Stimulated activated CD8-positive, alpha-beta memory T cell treated with anti-CD3 and anti-CD28 coated beads, Interleukin-12 subunit alpha, Interleukin-12 subunit beta, amount 100 ng/mL, for 24 hours (primary cell): ENCODE results near the gene LIPE.

Experiments
- DNase-seq: peaks from one replicate; pipeline ENCODE4 v3.0.0-alpha.2; 2020; ENCODE audit errors: extremely low read depth

LIPE gene

GRCh38 chr19:42443944-42444398 is 16.8 kb upstream of the LIPE start:
- no peak for DNase-seq

- DNase-seq: no peak
Measured at GRCh38 chr19:42442833-42443232, 15.6 kb upstream of the LIPE start, which contains the start of gene CXCL17. Gene CXCL17 (minus strand): TSS chr19:42442946. CDS start chr19:42442832, 114 bp downstream.

GRCh38 chr19:42441049-42441445 is 13.9 kb upstream of the LIPE start:
- no peak for DNase-seq

GRCh38 chr19:42440357-42441048 is 13.3 kb upstream of the LIPE start:
- DNase-seq: peak; percentile 58

DNA sequence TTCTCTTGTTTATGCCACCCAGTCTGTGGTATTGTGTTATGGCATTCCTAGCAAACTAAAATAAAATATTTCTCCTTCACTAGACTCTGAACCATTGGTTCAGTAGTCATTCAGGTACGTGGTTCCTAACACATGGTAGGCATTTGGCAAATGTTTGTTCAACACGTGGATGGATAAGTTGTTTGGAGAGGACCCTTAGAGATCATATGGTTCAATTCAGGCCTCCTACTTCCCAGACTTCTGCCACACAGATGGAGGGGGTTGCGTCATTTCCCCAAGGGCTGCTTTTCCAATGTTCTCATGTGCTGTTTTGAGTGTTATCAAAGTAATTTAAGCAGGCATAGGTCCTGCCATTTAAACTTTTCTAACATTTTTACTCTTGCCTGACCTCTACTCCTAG is 8.8 kb upstream of the LIPE start:
- DNase-seq: no peak

- DNase-seq: no peak
Measured at GRCh38 chr19:42435316-42435715, 8.1 kb upstream of the LIPE start.

GRCh38 chr19:42433503-42434260 is 6.5 kb upstream of the LIPE start:
- DNase-seq: no peak

DNA sequence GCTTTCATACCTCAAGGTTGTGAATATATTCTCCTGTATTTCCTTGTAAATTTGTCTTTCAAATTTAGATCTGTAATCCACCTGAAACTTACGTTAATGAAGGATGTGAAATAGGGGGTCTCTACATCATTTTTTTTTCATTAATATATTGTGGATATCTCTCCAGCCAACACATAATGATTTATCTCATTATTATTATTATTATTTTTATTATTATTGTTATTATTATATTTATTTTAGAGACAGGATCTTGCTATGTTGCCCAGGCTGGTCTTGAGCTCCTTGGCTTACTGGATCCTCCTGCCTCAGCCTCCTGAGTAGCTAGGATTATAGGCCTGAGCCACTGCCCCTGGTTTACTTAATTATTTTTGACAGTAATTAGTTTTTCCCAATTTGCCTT is 4.3 kb upstream of the LIPE start:
- no peak for DNase-seq

- DNase-seq: no peak
Measured at GRCh38 chr19:42428676-42429075, 1.5 kb upstream of the LIPE start.

DNA sequence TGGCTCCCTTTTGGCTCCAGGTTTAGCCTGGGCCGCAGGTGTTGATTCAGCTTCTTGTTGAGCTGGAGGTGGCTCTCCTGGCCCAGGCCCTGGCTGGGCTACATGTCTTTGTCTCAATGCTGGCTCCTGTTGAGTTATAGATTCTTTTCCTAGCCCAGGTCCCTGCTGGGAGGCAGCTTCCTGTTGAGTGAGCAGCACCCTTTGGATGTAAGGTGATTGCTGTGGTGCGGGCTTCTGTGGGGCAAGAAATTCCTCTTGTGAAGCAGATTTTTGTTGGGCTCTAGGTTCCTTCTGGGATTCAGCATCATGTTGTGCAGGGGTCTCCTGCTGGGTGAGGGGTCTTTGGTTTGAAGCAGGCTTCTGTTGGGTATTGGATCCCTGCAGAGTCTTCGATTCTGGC is 545 bp downstream of the LIPE start:
- no peak for DNase-seq

GRCh38 chr19:42424712-42425131 is 2.5 kb downstream of the LIPE start:
- DNase-seq: no peak

DNA sequence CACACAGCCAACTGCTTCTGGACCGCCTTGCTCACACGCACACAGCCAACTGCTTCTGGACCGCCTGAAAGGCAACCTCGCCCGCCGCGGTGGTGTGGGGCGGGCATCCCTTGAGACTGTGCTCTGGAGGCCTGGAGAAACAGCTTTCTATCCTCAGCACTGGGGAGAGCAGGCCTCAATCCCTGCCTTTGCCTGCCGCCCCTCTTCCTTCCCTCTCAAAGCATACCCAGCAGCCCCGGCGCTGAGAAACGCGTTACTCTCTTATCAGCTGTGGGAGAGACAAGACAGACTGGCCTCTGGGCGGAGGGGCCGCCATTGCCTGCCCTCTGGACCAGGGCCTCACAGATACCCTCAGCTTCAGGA is 2.9 kb downstream of the LIPE start:
- DNase-seq: no peak

- DNase-seq: peak; percentile 80
Measured at GRCh38 chr19:42423462-42424344, 3.5 kb downstream of the LIPE start.

DNA sequence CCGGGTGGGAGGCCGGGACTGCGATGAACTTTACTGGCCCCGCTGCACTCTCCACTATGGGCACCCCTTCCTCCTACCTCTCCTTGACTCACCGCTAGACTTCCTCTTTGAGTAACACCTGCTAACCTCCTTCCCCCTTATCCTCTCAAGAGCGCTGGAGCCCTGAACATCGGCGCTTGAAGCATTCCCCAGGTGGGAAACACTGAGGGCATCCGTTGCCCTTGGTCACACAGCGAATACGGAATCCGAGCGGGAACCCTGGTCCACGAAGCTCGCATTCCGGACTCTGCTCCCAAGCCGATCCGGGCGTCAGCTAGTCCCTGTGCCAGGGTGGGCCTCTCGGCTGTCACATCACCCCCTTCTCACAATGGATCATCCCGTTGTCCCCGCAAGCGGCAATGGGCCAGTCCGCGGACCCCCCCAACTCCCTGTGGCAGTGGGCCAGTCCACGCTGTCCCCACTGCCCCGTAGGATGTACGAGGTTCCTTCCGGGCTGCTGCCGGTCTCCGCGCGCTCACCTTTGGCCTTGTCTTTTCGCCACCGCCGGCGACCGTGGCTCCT is 4.2 kb downstream of the LIPE start:
- peak; percentile 11 for DNase-seq

GRCh38 chr19:42422092-42422900 is 4.9 kb downstream of the LIPE start:
- DNase-seq: no peak

DNA sequence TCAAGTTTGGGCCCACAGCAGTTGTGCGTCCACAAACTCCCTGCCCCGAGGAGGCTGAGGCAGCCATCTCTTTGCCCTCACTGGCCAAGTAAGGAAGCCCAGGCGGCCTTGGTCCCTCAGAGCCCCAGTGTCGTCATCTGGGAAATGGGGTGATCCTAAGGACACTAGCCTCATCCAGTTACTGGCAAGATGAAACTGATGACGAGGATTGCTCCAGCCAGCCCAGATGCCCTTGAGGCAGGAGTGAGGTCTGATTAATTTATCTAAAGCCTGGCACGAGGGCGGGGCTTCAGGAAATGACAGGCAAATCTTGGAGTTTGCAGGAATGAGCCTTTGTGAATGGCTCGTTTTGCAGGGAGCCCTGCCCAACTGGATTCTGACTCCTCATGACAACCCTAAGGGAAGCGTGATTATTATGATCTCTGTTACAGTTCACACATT is 5.6 kb downstream of the LIPE start:
- no peak for DNase-seq

- no peak for DNase-seq
Measured at GRCh38 chr19:42421101-42421500, 6.1 kb downstream of the LIPE start.

- peak; percentile 51 for DNase-seq
Measured at GRCh38 chr19:42420055-42420544, 7.1 kb downstream of the LIPE start.

- DNase-seq: no peak
Measured at GRCh38 chr19:42419309-42419708, 7.9 kb downstream of the LIPE start.

DNA sequence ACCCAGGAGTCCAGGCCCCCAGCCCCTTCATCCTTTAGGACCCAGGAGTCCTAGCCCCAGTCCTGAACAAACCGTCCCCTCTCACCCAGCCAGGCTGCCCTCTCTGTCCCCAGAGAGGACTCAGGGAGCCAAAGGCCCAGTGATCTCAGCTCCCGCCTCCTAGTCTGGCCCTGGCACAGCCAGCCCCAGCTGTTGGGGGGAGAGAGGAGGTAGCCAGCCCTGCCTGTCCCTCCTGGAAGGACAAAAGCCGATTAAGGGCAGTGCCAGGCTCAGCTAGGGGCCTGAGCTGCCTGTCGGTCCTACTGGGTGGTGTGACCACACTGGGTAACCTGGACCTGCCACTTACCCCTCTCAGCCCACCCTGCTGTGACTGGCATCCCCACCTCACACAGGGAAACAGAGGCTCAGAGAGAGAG is 14.5 kb downstream of the LIPE start:
- no peak for DNase-seq

- no peak for DNase-seq
Measured at GRCh38 chr19:42412227-42412626, 15.0 kb downstream of the LIPE start.
